K562 (cell line): ENCODE results near the gene CREG1. TPM values are rescaled to one million over a fixed set of nuclear protein-coding genes. Genes with fewer than 3 reads are reported as not detected.

Experiments used
- CHAMP1 ChIP-seq: fragments of 450-650 bp; IDR thresholded peaks from 2 replicates; pipeline ENCODE4 v1.6.1; 2016; ENCODE audit warnings: mild to moderate bottlenecking
- IRF9 ChIP-seq: fragments of 450-650 bp; IDR thresholded peaks from 2 replicates; pipeline ENCODE4 v1.6.1; 2016; ENCODE audit warnings: missing biosample characterization, missing genetic modification characterization
- MITF ChIP-seq: IDR thresholded peaks from 2 replicates; pipeline ENCODE4 v1.6.1; 2014; ENCODE audit warnings: antibody characterized with exemption
- NFXL1 ChIP-seq: fragments of 450-650 bp; formaldehyde crosslinking; IDR thresholded peaks from 2 replicates; pipeline ENCODE4 v1.4.0; 2021; ENCODE audit warnings: mild to moderate bottlenecking
- SOX6 ChIP-seq: fragments of 450-650 bp; IDR thresholded peaks from 2 replicates; pipeline ENCODE4 v1.6.1; 2014; ENCODE audit warnings: mild to moderate bottlenecking
- polyA plus RNA-seq, 8 experiments: library from polyadenylated mRNA; depleted of rRNA in 4 of 8; stranded (reverse) in 5 of 8; unstranded in 3 of 8; fragments of >200 nt; fragmentation: Nextera tagmentation in 2 of 8; fragmentation: Illumina TruSeq in 1 of 8; extraction: Ambion mirVana in 2 of 8; extraction: Trizol in 1 of 8; gene quantifications; 2 replicates each; pipeline versions ENCODE4 v1.2.1 to v1.2.3, GENCODE V29; 2011 to 2014; ENCODE audit warnings: inconsistent platforms in 1 of 8, missing spikeins in 1 of 8
- total RNA-seq, 7 experiments: library from RNA; depleted of rRNA in 6 of 7; stranded (reverse); fragments of >200 nt in 6 of 7; fragmentation: Illumina TruSeq in 2 of 7; extraction: Trizol in 2 of 7; gene quantifications; 2 replicates each; pipeline versions ENCODE4 v1.2.1 to v1.2.3, GENCODE V29; 2011 to 2021; ENCODE audit warnings: low replicate concordance in 1 of 7

Gene CREG1
- total and polyA plus RNA-seq, 9 of the 15 experiments (the other 6 are each of a cell fraction or from before 2014, with no cell fraction given), result 45.7 to 272 (median 161) TPM

GRCh38 chr1:167544447-167545093 lies 9.0 kb downstream of the CREG1 start (continued):
- TF ChIP-seq IRF9 (peak; percentile 81), SOX6 (peak; percentile 44; the same call in 1 of the 2 replicates), CHAMP1 (no peak), MITF (no peak), NFXL1 (CRISPR knock-in tag) (no peak)
